Natural killer cell (primary cell): Measurements from ENCODE around the gene ARCN1. TPM values are rescaled to one million over a fixed set of nuclear protein-coding genes. Genes with fewer than 3 reads are reported as not detected.

Source experiments
- ATAC-seq, 3 donors: fragments of 150-1000 bp in 2 of 3; fragments of 200-7000 bp in 1 of 3; cut with Tn5 transposase; 1 replicate in 1 of 3; 2 replicates in 2 of 3; pipeline ENCODE4 v1.10.0; 2021; ENCODE audit warnings: mild to moderate bottlenecking in 2 of 3, moderate library complexity in 2 of 3
- DNase-seq, 2 donors: peaks; one replicate each; pipeline versions ENCODE4 v3.0.0 to v3.0.0-alpha.2; 2013 to 2021; ENCODE audit warnings: mixed read lengths in 1 of 2
- H3K27ac ChIP-seq: one replicate; pipeline ENCODE4 v1.5.1; 2013; ENCODE audit warnings: mild to moderate bottlenecking, low read length
- H3K27me3 ChIP-seq: one replicate; pipeline ENCODE4 v1.6.1; 2013; ENCODE audit warnings: low read length; ENCODE audit not compliant: control insufficient read depth, insufficient read depth
- H3K36me3 ChIP-seq: one replicate; pipeline ENCODE4 v1.6.1; 2013; ENCODE audit warnings: low read length; ENCODE audit not compliant: control insufficient read depth, insufficient read depth
- H3K4me1 ChIP-seq: one replicate; pipeline ENCODE4 v1.6.1; 2013; ENCODE audit warnings: low read length; ENCODE audit not compliant: control insufficient read depth, insufficient read depth
- H3K4me3 ChIP-seq: one replicate; pipeline ENCODE4 v1.5.1; 2013; ENCODE audit warnings: low read length
- H3K9me3 ChIP-seq: one replicate; pipeline ENCODE4 v1.6.1; 2013; ENCODE audit warnings: low read length; ENCODE audit not compliant: control insufficient read depth, insufficient read depth
- H3K27ac Mint-ChIP-seq, 2 donors: one replicate each; pipeline ENCODE4 v1.8.0; 2022; ENCODE audit warnings: mild to moderate bottlenecking in 2 of 2, mixed read lengths in 2 of 2, moderate library complexity in 1 of 2
- H3K27me3 Mint-ChIP-seq, 2 donors: one replicate each; pipeline ENCODE4 v1.8.0; 2022; ENCODE audit warnings: low read depth in 2 of 2, mixed read lengths in 2 of 2
- H3K36me3 Mint-ChIP-seq: one replicate; pipeline ENCODE4 v1.8.0; 2022; ENCODE audit warnings: mixed read lengths
- H3K4me1 Mint-ChIP-seq, 2 donors: one replicate each; pipeline ENCODE4 v1.8.0; 2022; ENCODE audit warnings: mixed read lengths in 2 of 2
- H3K4me3 Mint-ChIP-seq: one replicate; pipeline ENCODE4 v1.8.0; 2022; ENCODE audit warnings: mild to moderate bottlenecking, moderate library complexity, mixed read lengths
- H3K9me3 Mint-ChIP-seq, 2 donors: one replicate each; pipeline ENCODE4 v1.8.0; 2022; ENCODE audit warnings: mixed read lengths in 2 of 2
- WGBS: methylation state at CpG from one replicate; pipeline ENCODE4 v1.1.7; 2013; ENCODE audit warnings: missing lambda C conversion rate; ENCODE audit not compliant: insufficient coverage; 5-methylcytosine and 5-hydroxymethylcytosine counted together
- intact Hi-C: fragments of 100-400 bp; cut with micrococcal nuclease; formaldehyde crosslinking; loops from one replicate; pipeline ENCODE4 v1.14.2; 2022
- total RNA-seq, 4 donors: library from RNA; stranded (reverse); fragments of 120-200 nt in 1 of 4; gene quantifications; one replicate each; pipeline versions ENCODE4 v1.2.3 to v1.2.4, GENCODE V29; 2013 to 2022
- TF ChIP-seq, protein P1 (sequence below): fragments of 200-600 bp; IDR thresholded peaks from one replicate; pipeline ENCODE4 v1.8.0; 2022; ENCODE audit warnings: antibody characterized with exemption

Gene ARCN1
- total RNA-seq, 3 donors from 2014 or later (not counting 1 experiment from before 2014, with no cell fraction given), result 72.9 to 88.6 (median 88.4) TPM

DNA sequence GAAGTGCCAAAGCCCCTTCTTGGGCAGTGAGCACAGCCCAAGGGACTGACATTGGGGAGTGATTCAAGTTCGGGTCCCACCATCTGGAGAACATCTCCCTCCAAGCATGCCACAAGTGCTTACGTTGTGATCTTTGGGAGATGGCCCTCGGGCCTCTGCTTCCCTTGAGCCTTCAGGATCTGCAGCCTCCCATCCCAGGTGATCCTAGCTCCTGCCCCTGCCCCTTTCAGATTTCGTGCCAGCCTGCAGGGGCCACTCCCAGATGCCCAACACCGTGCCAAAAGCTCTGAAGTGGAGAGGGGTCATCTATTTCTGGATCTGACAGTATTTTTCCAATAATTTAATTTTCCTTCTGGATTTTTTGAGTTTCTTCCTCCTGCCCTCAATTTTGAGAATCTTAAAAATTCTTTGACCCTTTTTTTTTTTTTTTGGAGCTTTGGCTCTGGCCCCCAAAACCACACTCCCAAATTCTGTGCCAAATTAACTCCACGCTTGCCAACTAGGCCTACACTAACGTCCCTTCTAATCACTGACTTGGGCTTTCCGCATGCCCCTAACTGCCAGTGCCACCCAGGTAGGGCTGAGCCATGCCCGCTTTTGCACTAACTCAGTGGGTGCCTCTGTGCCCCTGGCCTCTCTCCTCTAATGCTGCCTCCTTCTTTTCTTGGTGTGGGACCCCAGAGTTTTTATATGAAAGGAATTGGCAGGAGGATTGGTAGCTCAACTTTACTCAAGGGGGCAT lies 60.5 kb downstream of the ARCN1 start:
- Histone ChIP-seq H3K4me3 (no peak overlapping the region), H3K9me3 (no peaks in the 10 kb centered on the region), H3K4me1 (no peaks in the 10 kb centered on the region), H3K27me3 (no peaks in the 10 kb centered on the region), H3K36me3 (no peaks in the 10 kb centered on the region), H3K27ac (no peak overlapping the region)
- TF ChIP-seq, protein P1, sequence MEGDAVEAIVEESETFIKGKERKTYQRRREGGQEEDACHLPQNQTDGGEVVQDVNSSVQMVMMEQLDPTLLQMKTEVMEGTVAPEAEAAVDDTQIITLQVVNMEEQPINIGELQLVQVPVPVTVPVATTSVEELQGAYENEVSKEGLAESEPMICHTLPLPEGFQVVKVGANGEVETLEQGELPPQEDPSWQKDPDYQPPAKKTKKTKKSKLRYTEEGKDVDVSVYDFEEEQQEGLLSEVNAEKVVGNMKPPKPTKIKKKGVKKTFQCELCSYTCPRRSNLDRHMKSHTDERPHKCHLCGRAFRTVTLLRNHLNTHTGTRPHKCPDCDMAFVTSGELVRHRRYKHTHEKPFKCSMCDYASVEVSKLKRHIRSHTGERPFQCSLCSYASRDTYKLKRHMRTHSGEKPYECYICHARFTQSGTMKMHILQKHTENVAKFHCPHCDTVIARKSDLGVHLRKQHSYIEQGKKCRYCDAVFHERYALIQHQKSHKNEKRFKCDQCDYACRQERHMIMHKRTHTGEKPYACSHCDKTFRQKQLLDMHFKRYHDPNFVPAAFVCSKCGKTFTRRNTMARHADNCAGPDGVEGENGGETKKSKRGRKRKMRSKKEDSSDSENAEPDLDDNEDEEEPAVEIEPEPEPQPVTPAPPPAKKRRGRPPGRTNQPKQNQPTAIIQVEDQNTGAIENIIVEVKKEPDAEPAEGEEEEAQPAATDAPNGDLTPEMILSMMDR, result no peak
- intact Hi-C loops, result no loop called here
- Mint-ChIP-seq H3K27ac (no peak overlapping the region), H3K9me3 (no peaks in the 10 kb centered on the region), H3K27me3 (peaks cover 0 to 2% of the 10 kb centered on the region in 2 donors), H3K36me3 (no peaks in the 10 kb centered on the region), H3K4me1 (no peaks in the 10 kb centered on the region), H3K4me3 (no peak overlapping the region)
- ATAC-seq (no peak), DNase-seq (no peak)
- 91% methylated on average over 9 of the region's 9 CpGs for WGBS

DNA sequence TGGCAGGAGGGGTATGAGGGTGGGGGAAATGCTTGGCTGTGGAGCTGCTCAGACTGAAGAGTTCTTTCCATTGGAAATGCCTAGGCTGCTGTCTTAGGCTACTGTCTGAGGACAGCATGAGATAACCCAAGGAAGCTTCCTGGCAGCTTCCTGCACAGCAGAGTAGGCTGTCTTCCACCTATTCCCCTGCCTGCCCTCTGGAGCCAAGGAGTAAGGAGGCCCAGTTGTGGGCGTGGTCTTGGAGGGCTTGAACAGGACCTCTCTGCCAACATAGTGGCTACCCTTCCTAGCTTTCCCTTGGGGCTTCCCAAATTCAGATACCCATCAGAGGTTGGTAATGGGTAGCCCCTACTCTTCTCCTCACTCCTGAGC lies 61.1 kb downstream of the ARCN1 start:
- H3K27ac Mint-ChIP-seq, result no peak overlapping the region
- H3K36me3 ChIP-seq, result no peaks in the 10 kb centered on the region
- no peaks in the 10 kb centered on the region for H3K4me1 ChIP-seq
- no peaks in the 10 kb centered on the region for H3K36me3 Mint-ChIP-seq
- 70% methylated on average over 1 of the region's 1 CpG for WGBS
- H3K27ac ChIP-seq, result no peak overlapping the region
- no peaks in the 10 kb centered on the region for H3K4me1 Mint-ChIP-seq
- H3K9me3 ChIP-seq, result no peaks in the 10 kb centered on the region
- no peaks in the 10 kb centered on the region for H3K27me3 ChIP-seq
- DNase-seq (no peak), ATAC-seq (no peak)
- H3K27me3 Mint-ChIP-seq, result peaks cover 0 to 2% of the 10 kb centered on the region in 2 donors
- H3K4me3 Mint-ChIP-seq, result no peak overlapping the region
- intact Hi-C loops, result no loop called here
- TF ChIP-seq, protein P1, result no peak
- H3K4me3 ChIP-seq, result no peak overlapping the region
- H3K9me3 Mint-ChIP-seq, result no peaks in the 10 kb centered on the region

- peaks cover 0 to 2% of the 10 kb centered on the region in 2 donors for H3K27me3 Mint-ChIP-seq
- no peaks in the 10 kb centered on the region for H3K4me1 Mint-ChIP-seq
- H3K27ac ChIP-seq, result no peak overlapping the region
- no peaks in the 10 kb centered on the region for H3K27me3 ChIP-seq
- no peaks in the 10 kb centered on the region for H3K9me3 ChIP-seq
- DNase-seq, result no peak
- no peak overlapping the region for H3K4me3 Mint-ChIP-seq
- no peaks in the 10 kb centered on the region for H3K36me3 ChIP-seq
- TF ChIP-seq, protein P1, result no peak
- 66% methylated on average over 4 of the region's 4 CpGs for WGBS
- intact Hi-C loops, result no loop called here
- ATAC-seq, result no peak
- H3K36me3 Mint-ChIP-seq, result no peaks in the 10 kb centered on the region
- H3K9me3 Mint-ChIP-seq, result no peaks in the 10 kb centered on the region
- no peak overlapping the region for H3K4me3 ChIP-seq
- H3K27ac Mint-ChIP-seq, result no peak overlapping the region
- no peaks in the 10 kb centered on the region for H3K4me1 ChIP-seq
These were observed 61.8 kb downstream of the ARCN1 start for GRCh38 chr11:118633979-118634378.
